ENCODE results near the gene SPEM3. TPM values are rescaled to one million over a fixed set of nuclear protein-coding genes. Genes with fewer than 3 reads are reported as not detected.

Gene SPEM3
- total RNA-seq, 1 donor from 2014 or later = not detected

DNA sequence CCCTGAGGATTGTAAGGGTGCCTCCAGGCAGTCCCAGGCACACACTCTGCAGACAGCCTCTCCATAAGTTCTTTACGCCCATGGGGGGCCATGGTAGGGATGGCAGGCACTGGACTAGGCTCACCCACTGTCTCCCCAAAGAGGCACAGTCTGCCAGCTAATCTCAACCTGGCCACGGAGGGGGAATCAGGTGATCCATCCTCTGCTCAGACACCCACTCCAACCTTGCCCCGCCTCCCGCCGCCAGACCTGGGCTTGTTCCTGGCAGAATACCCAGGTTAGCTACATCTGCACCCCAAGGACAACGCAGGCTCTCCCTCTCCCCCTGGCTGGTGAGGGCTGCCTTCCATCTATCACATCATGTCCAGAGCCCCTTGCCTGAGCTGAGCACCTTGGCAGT lies 19.8 kb upstream of the SPEM3 start:
- DNase-seq (ENCODE audit: low read depth, low spot score) = no peak
- Mint-ChIP-seq H3K27me3 (ENCODE audit: low read depth) (no peaks in the 10 kb centered on the region), H3K27ac (ENCODE audit: unreplicated experiment) (no peak overlapping the region), H3K36me3 (ENCODE audit: low read depth) (peaks cover 14% of the 10 kb centered on the region), H3K9me3 (no peaks in the 10 kb centered on the region), H3K4me1 (peaks cover 38% of the 10 kb centered on the region), H3K4me3 (peak overlapping the region; percentile 78)
- TF ChIP-seq, protein P1, sequence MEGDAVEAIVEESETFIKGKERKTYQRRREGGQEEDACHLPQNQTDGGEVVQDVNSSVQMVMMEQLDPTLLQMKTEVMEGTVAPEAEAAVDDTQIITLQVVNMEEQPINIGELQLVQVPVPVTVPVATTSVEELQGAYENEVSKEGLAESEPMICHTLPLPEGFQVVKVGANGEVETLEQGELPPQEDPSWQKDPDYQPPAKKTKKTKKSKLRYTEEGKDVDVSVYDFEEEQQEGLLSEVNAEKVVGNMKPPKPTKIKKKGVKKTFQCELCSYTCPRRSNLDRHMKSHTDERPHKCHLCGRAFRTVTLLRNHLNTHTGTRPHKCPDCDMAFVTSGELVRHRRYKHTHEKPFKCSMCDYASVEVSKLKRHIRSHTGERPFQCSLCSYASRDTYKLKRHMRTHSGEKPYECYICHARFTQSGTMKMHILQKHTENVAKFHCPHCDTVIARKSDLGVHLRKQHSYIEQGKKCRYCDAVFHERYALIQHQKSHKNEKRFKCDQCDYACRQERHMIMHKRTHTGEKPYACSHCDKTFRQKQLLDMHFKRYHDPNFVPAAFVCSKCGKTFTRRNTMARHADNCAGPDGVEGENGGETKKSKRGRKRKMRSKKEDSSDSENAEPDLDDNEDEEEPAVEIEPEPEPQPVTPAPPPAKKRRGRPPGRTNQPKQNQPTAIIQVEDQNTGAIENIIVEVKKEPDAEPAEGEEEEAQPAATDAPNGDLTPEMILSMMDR (conservative IDR thresholded peaks at IDR 0.05) = no peak

DNA sequence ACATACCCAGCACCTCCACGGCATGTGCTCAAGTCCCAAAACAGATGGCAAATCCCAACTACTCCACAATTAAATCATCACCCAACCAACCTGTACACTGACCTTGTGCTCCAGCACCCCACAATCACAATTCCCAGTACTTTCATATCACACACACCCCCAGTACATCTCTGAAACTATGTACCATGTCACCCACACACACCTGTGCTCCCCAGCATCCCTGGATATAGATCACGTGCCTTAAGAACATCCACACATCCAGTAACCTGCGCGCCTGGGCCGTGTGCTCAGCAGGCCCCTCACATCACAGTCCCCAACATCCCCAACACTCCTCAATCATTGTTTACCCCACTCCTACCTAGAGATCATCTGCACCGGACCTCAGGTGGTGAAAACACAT lies 18.9 kb upstream of the SPEM3 start:
- H3K4me3 Mint-ChIP-seq = peak overlapping the region; percentile 78
- no peak overlapping the region for H3K27ac Mint-ChIP-seq (ENCODE audit: unreplicated experiment)
- no peak for DNase-seq (ENCODE audit: low read depth, low spot score)
- TF ChIP-seq, protein P1 (conservative IDR thresholded peaks at IDR 0.05) = no peak
- H3K4me1 Mint-ChIP-seq = peaks cover 31% of the 10 kb centered on the region
- H3K9me3 Mint-ChIP-seq = no peaks in the 10 kb centered on the region
- peaks cover 14% of the 10 kb centered on the region for H3K36me3 Mint-ChIP-seq (ENCODE audit: low read depth)
- H3K27me3 Mint-ChIP-seq (ENCODE audit: low read depth) = no peaks in the 10 kb centered on the region

DNA sequence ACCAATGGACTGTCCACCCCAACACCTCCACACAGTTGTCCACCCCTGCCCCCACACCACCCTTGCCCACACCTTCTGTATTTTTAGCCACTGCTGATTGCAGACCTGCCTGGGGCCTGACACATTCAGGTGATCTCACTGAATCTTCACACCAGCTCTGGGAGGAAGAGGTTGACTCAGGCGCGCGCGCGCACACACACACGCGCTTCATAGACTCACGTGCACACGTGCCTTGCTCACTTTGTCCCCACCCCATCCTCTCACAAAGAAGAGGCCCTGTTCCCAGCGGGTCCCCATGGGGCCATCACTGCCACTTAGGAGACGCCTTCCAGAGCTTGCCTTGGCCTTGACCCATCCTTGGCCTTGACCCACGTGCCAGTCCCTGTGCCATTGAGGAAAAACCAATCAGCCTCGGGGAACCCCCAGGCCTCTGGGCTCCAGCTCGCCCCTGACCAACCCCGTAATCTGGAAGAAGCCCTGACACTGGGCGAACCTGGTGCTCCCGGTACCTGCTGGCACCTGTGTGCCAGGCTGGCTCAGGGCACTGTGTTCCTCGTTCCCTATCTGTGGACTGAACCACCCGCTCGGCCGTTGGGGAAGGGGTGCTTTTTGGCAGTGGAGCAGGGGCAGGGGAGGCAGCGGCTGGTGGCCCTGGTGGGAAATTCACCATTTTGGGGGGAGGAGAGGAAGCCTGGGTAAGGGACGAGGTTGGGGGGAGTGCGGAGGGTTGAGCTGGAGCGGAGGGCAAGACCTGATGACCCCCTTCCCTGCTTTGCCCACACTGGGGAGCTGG lies 17.8 kb upstream of the SPEM3 start:
- Mint-ChIP-seq H3K4me1 (peaks cover 26% of the 10 kb centered on the region), H3K27ac (ENCODE audit: unreplicated experiment) (no peak overlapping the region), H3K27me3 (ENCODE audit: low read depth) (no peaks in the 10 kb centered on the region), H3K4me3 (peak overlapping the region; percentile 57), H3K9me3 (no peaks in the 10 kb centered on the region), H3K36me3 (ENCODE audit: low read depth) (peaks cover 14% of the 10 kb centered on the region)
- TF ChIP-seq, protein P1 (conservative IDR thresholded peaks at IDR 0.05) = no peak
- DNase-seq (ENCODE audit: low read depth, low spot score) = no peak

DNA sequence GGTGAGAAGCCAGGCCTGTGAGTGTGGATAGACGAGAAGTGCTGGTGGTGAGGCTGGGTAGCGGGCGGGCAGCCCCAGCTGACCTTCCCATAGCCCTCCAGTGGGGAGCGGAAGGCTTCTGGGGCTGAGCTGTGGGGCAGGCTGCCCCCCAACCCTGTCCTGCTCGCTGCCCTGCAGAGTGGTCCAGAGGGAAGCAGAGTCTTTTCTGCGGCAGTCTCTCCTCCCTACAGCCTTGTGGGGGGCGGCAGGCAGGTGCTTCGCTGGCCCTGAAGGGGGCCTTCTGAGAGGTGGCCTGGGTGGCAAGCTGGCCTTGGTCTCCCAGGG lies 17.3 kb upstream of the SPEM3 start:
- H3K36me3 Mint-ChIP-seq (ENCODE audit: low read depth) = peaks cover 14% of the 10 kb centered on the region
- H3K4me3 Mint-ChIP-seq = no peak overlapping the region
- no peak overlapping the region for H3K27ac Mint-ChIP-seq (ENCODE audit: unreplicated experiment)
- no peaks in the 10 kb centered on the region for H3K9me3 Mint-ChIP-seq
- no peaks in the 10 kb centered on the region for H3K27me3 Mint-ChIP-seq (ENCODE audit: low read depth)
- peaks cover 25% of the 10 kb centered on the region for H3K4me1 Mint-ChIP-seq
- TF ChIP-seq, protein P1 (conservative IDR thresholded peaks at IDR 0.05) = no peak
- DNase-seq (ENCODE audit: low read depth, low spot score) = no peak

DNA sequence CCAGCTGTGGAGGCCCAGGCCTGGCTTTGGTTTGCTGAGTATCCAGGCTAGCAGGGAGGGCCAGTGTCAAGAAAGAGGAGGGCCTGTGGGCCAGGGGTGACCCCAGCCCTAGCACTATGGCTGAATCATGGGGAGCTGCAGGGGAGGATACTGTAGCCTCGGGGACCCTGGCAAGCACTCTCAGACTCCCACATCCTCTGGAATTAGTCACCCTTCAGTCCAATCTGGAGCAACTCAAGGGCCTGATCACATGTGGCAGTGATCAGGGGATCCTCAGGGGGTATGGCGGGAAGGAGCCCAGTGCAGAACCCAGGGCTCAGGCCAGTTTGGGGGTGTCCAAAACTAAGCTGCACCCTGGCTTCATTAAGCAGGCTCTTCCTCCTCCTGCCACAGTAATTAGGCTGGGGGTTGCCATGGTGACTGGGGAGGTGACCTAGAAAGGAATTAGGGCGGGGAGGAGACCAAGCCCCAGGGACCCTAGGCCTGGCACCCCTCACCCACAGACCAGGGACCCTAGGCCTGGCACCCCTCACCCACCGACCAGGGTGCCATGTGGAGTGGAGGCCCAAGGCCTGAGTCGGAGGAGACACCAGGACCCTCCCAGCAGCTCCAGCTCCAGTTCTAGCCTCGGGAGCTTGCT lies 15.2 kb upstream of the SPEM3 start:
- no peaks in the 10 kb centered on the region for H3K27me3 Mint-ChIP-seq (ENCODE audit: low read depth)
- no peak for DNase-seq (ENCODE audit: low read depth, low spot score)
- peaks cover 23% of the 10 kb centered on the region for H3K4me1 Mint-ChIP-seq
- H3K4me3 Mint-ChIP-seq = peak overlapping the region; percentile 6
- peaks cover 14% of the 10 kb centered on the region for H3K36me3 Mint-ChIP-seq (ENCODE audit: low read depth)
- TF ChIP-seq, protein P1 (conservative IDR thresholded peaks at IDR 0.05) = no peak
- H3K9me3 Mint-ChIP-seq = no peaks in the 10 kb centered on the region
- no peak overlapping the region for H3K27ac Mint-ChIP-seq (ENCODE audit: unreplicated experiment)

All from neural crest cell (in vitro differentiated cells).